ENCODE results near the gene ROCK2. TPM values are rescaled to one million over a fixed set of nuclear protein-coding genes. Genes with fewer than 3 reads are reported as not detected.

ROCK2 gene
- total RNA-seq, 4 donors from 2014 or later = 51.0 to 75.9 (median 67.6) TPM

GRCh38 chr2:11338580-11338979 is 5.9 kb downstream of the ROCK2 start:
- TF ChIP-seq CTCF (IDR thresholded peaks at IDR 0.05) (no peak), POLR2A (IDR thresholded peaks at IDR 0.05) (no peak)
- no peak for DNase-seq
- Histone ChIP-seq H3K4me3 (no peak overlapping the region), H3K27ac (no peak overlapping the region), H3K36me3 (no peaks in the 10 kb centered on the region), H3K27me3 (no peaks in the 10 kb centered on the region), H3K9me3 (no peaks in the 10 kb centered on the region), H3K4me1 (peaks cover 0 to 20% (median 4%) of the 10 kb centered on the region in 4 donors)

- peaks cover 0 to 20% (median 4%) of the 10 kb centered on the region in 4 donors for H3K4me1 ChIP-seq
These were observed 6.5 kb downstream of the ROCK2 start for GRCh38 chr2:11337909-11338308.

GRCh38 chr2:11336189-11336588 is 8.2 kb downstream of the ROCK2 start:
- H3K27me3 ChIP-seq = no peaks in the 10 kb centered on the region
- TF ChIP-seq CTCF (IDR thresholded peaks at IDR 0.05) (no peak), POLR2A (IDR thresholded peaks at IDR 0.05) (no peak)
- no peaks in the 10 kb centered on the region for H3K9me3 ChIP-seq
- H3K27ac ChIP-seq = no peak overlapping the region
- no peaks in the 10 kb centered on the region for H3K36me3 ChIP-seq
- no peak for DNase-seq
- H3K4me3 ChIP-seq = no peak overlapping the region
- peaks cover 0 to 8% (median 0%) of the 10 kb centered on the region in 4 donors for H3K4me1 ChIP-seq

More at GRCh38 chr2:11337909-11338308, 6.5 kb downstream of the ROCK2 start:
- Histone ChIP-seq H3K4me3 (no peak overlapping the region), H3K27ac (no peak overlapping the region), H3K27me3 (no peaks in the 10 kb centered on the region), H3K9me3 (no peaks in the 10 kb centered on the region), H3K36me3 (no peaks in the 10 kb centered on the region)
- no peak for DNase-seq
- TF ChIP-seq POLR2A (IDR thresholded peaks at IDR 0.05) = no peak
- TF ChIP-seq CTCF (IDR thresholded peaks at IDR 0.05) = no peak

- Histone ChIP-seq H3K27ac (no peak overlapping the region), H3K27me3 (no peaks in the 10 kb centered on the region), H3K4me3 (no peak overlapping the region), H3K9me3 (no peaks in the 10 kb centered on the region), H3K4me1 (peaks cover 0 to 4% (median 0%) of the 10 kb centered on the region in 4 donors), H3K36me3 (no peaks in the 10 kb centered on the region)
- no peak for TF ChIP-seq CTCF (IDR thresholded peaks at IDR 0.05)
- no peak for TF ChIP-seq POLR2A (IDR thresholded peaks at IDR 0.05)
- no peak for DNase-seq
These were observed 10.8 kb downstream of the ROCK2 start for GRCh38 chr2:11333427-11334183.

- Histone ChIP-seq H3K4me1 (peaks cover 0 to 4% (median 0%) of the 10 kb centered on the region in 4 donors), H3K9me3 (no peaks in the 10 kb centered on the region), H3K36me3 (no peaks in the 10 kb centered on the region), H3K4me3 (no peak overlapping the region), H3K27me3 (no peaks in the 10 kb centered on the region), H3K27ac (no peak overlapping the region)
- TF ChIP-seq CTCF (IDR thresholded peaks at IDR 0.05) (no peak), POLR2A (IDR thresholded peaks at IDR 0.05) (no peak)
- no peak for DNase-seq
These were observed 11.8 kb downstream of the ROCK2 start for GRCh38 chr2:11332596-11332995.

Measured in Peyer's patch (tissue), 4 donors.